Measurements from ENCODE around the gene LCN15. TPM values are rescaled to one million over a fixed set of nuclear protein-coding genes. Genes with fewer than 3 reads are reported as not detected.

Gene LCN15
- polyA plus RNA-seq, 1 donor (not counting 4 experiments of a cell fraction or from before 2014, with no cell fraction given), result not detected

DNA sequence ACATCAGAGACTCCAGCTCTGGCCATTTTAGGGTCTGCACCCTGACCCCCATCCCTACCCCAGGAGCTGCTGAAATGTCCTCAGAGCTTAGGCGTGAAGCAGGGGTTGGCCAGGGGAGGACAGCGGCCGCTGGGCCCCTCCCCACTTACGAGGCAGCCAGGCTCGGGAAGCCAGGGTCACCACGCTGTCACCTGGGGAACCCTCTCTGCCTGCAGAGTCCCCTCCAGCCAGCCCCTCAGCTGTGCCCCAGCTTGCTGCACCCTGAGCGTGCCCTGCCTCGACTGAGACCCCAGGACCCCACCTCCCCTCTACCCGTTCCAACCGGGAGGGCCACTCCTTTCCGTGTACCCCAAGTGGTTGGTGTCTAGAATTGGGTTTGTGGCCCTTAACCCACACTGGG is 24.2 kb downstream of the LCN15 start:
- dilution Hi-C loops (cut with MboI; ENCODE audit: extremely low pct_ligation_motif_present, low sequenced_read_pairs), result no loop called here
- no peak overlapping the region for H3K27ac ChIP-seq (ENCODE audit: control insufficient read depth, insufficient read depth, low read length)
- DNase-seq (ENCODE audit: low read depth, low spot score) (no peak), FAIRE-seq (no peak)
- no peak overlapping the region for H3K4me2 ChIP-seq (ENCODE audit: control insufficient read depth, extremely low read depth, insufficient read depth, low read depth, low read length)
- no peak overlapping the region for H3K9ac ChIP-seq (ENCODE audit: control insufficient read depth, extremely low read depth, insufficient read depth, low read length)
- no peak overlapping the region for H3K4me3 ChIP-seq (ENCODE audit: control insufficient read depth in 2 of 3, extremely low read depth in 1 of 3, insufficient read depth in 2 of 3, low read depth in 1 of 3, low read length in 3 of 3)
- TF ChIP-seq EZH2 (IDR thresholded peaks at IDR 0.05; ENCODE audit: low read length) (no peak), CTCF (optimal IDR thresholded peaks at IDR 0.05 in 1 of 3, IDR thresholded peaks at IDR 0.05 in 1 of 3, conservative IDR thresholded peaks at IDR 0.05 in 1 of 3; ENCODE audit: extremely low read depth in 1 of 3, insufficient read depth in 2 of 3, low read length in 3 of 3) (no peak)
- no peaks in the 10 kb centered on the region for H3K9me3 ChIP-seq (ENCODE audit: control insufficient read depth, low read depth, low read length)
- no peaks in the 10 kb centered on the region for H3K9me1 ChIP-seq (ENCODE audit: control insufficient read depth, extremely low read depth, insufficient read depth, low read length)
- peaks cover 54% of the 10 kb centered on the region for H3K27me3 ChIP-seq (ENCODE audit: control insufficient read depth, extremely low read depth, insufficient read depth, low read length)
- H4K20me1 ChIP-seq (ENCODE audit: control insufficient read depth, extremely low read depth, insufficient read depth, low read length), result no peaks in the 10 kb centered on the region
- H2AFZ ChIP-seq (ENCODE audit: control insufficient read depth, low read length), result no peak overlapping the region
- H3K4me1 ChIP-seq (ENCODE audit: control insufficient read depth, extremely low read depth, insufficient read depth, low read length), result no peaks in the 10 kb centered on the region
- H3K79me2 ChIP-seq (ENCODE audit: control insufficient read depth, insufficient read depth, low read length), result no peaks in the 10 kb centered on the region
- H3K36me3 ChIP-seq (ENCODE audit: control insufficient read depth in 2 of 2, extremely low read depth in 1 of 2, insufficient read depth in 2 of 2, low read length in 2 of 2), result no peaks in the 10 kb centered on the region

DNA sequence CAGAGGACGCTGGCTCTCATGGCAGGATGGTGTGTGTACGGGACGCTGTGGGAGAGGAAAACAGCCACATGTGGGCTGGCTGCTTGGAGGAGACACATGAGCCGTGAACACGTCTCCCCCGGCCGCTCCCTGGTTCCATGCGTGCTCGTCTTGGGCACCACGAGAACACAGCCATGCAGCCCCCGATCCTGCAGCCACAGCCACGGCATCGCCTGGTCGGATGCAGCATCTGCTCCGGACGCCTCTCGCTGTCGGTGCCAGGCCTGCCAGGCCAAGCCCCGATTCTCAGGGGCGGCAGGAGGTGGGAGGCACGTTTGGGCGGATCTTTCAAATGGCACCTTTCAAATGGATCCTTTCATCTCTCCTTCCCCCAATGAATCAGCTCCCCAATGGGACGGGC is 24.8 kb downstream of the LCN15 start:
- H2AFZ ChIP-seq (ENCODE audit: control insufficient read depth, low read length), result no peak overlapping the region
- H3K36me3 ChIP-seq (ENCODE audit: control insufficient read depth in 2 of 2, extremely low read depth in 1 of 2, insufficient read depth in 2 of 2, low read length in 2 of 2), result no peaks in the 10 kb centered on the region
- no peaks in the 10 kb centered on the region for H3K79me2 ChIP-seq (ENCODE audit: control insufficient read depth, insufficient read depth, low read length)
- H3K4me1 ChIP-seq (ENCODE audit: control insufficient read depth, extremely low read depth, insufficient read depth, low read length), result no peaks in the 10 kb centered on the region
- no peak overlapping the region for H3K4me3 ChIP-seq (ENCODE audit: control insufficient read depth in 2 of 3, extremely low read depth in 1 of 3, insufficient read depth in 2 of 3, low read depth in 1 of 3, low read length in 3 of 3)
- dilution Hi-C loops (cut with MboI; ENCODE audit: extremely low pct_ligation_motif_present, low sequenced_read_pairs), result no loop called here
- DNase-seq (ENCODE audit: low read depth, low spot score), result no peak
- H3K9me1 ChIP-seq (ENCODE audit: control insufficient read depth, extremely low read depth, insufficient read depth, low read length), result no peaks in the 10 kb centered on the region
- TF ChIP-seq EZH2 (IDR thresholded peaks at IDR 0.05; ENCODE audit: low read length), result no peak
- no peak for TF ChIP-seq CTCF (optimal IDR thresholded peaks at IDR 0.05 in 1 of 3, IDR thresholded peaks at IDR 0.05 in 1 of 3, conservative IDR thresholded peaks at IDR 0.05 in 1 of 3; ENCODE audit: extremely low read depth in 1 of 3, insufficient read depth in 2 of 3, low read length in 3 of 3)
- H3K27me3 ChIP-seq (ENCODE audit: control insufficient read depth, extremely low read depth, insufficient read depth, low read length), result peaks cover 54% of the 10 kb centered on the region
- no peaks in the 10 kb centered on the region for H4K20me1 ChIP-seq (ENCODE audit: control insufficient read depth, extremely low read depth, insufficient read depth, low read length)
- H3K9ac ChIP-seq (ENCODE audit: control insufficient read depth, extremely low read depth, insufficient read depth, low read length), result no peak overlapping the region
- H3K4me2 ChIP-seq (ENCODE audit: control insufficient read depth, extremely low read depth, insufficient read depth, low read depth, low read length), result no peak overlapping the region
- FAIRE-seq, result no peak
- no peak overlapping the region for H3K27ac ChIP-seq (ENCODE audit: control insufficient read depth, insufficient read depth, low read length)
- H3K9me3 ChIP-seq (ENCODE audit: control insufficient read depth, low read depth, low read length), result no peaks in the 10 kb centered on the region

Measured in keratinocyte (primary cell).